ENCODE data around the gene TAOK2. TPM values are rescaled to one million over a fixed set of nuclear protein-coding genes. Genes with fewer than 3 reads are reported as not detected.

TAOK2 gene
- polyA plus RNA-seq, 4 donors: 35.4 to 60.5 (median 52.2) TPM

- no peak for DNase-seq (ENCODE audit: low read depth in 4 of 4, low spot score in 2 of 4)
These were observed 12.6 kb downstream of the TAOK2 start for GRCh38 chr16:29986231-29986630.

GRCh38 chr16:29986931-29987330 lies 13.3 kb downstream of the TAOK2 start:
- DNase-seq (ENCODE audit: low read depth in 4 of 4, low spot score in 2 of 4): no peak

- DNase-seq (ENCODE audit: low read depth in 4 of 4, low spot score in 2 of 4): no peak
These were observed 13.9 kb downstream of the TAOK2 start for GRCh38 chr16:29987371-29988085.

- no peak for DNase-seq (ENCODE audit: low read depth in 4 of 4, low spot score in 2 of 4)
These were observed 14.8 kb downstream of the TAOK2 start for GRCh38 chr16:29988346-29989075.

GRCh38 chr16:29989111-29989858 lies 15.6 kb downstream of the TAOK2 start:
- no peak for DNase-seq (ENCODE audit: low read depth in 4 of 4, low spot score in 2 of 4)

GRCh38 chr16:29990034-29990433 lies 16.4 kb downstream of the TAOK2 start:
- DNase-seq (ENCODE audit: low read depth in 4 of 4, low spot score in 2 of 4): no peak

- DNase-seq (ENCODE audit: low read depth in 4 of 4, low spot score in 2 of 4): no peak
These were observed 17.4 kb downstream of the TAOK2 start for GRCh38 chr16:29990883-29991570.

- no peak for DNase-seq (ENCODE audit: low read depth in 4 of 4, low spot score in 2 of 4)
These were observed 17.9 kb downstream of the TAOK2 start for GRCh38 chr16:29991571-29991904.

GRCh38 chr16:29992344-29992967 lies 18.8 kb downstream of the TAOK2 start:
- no peak for DNase-seq (ENCODE audit: low read depth in 4 of 4, low spot score in 2 of 4)

GRCh38 chr16:29993191-29993902 lies 19.7 kb downstream of the TAOK2 start:
- no peak for DNase-seq (ENCODE audit: low read depth in 4 of 4, low spot score in 2 of 4)

- no peak for DNase-seq (ENCODE audit: low read depth in 4 of 4, low spot score in 2 of 4)
These were observed 20.4 kb downstream of the TAOK2 start for GRCh38 chr16:29993903-29994599.

- DNase-seq (ENCODE audit: low read depth in 4 of 4, low spot score in 2 of 4): no peak
These were observed 21.1 kb downstream of the TAOK2 start for GRCh38 chr16:29994600-29995323.

GRCh38 chr16:29995324-29995910 lies 21.7 kb downstream of the TAOK2 start, which contains the start of gene HIRIP3:
TSS of gene HIRIP3 (minus strand) at chr16:29995617. CDS start at chr16:29995605, 12 bp downstream.
- DNase-seq (ENCODE audit: low read depth in 4 of 4, low spot score in 2 of 4): peak in 3 of 4 donors; percentile 63 to 78 (median 65)

GRCh38 chr16:29995911-29996765 lies 22.5 kb downstream of the TAOK2 start, which contains the start of gene INO80E:
TSS of gene INO80E (plus strand) at chr16:29996241. CDS start at chr16:29996311, 70 bp downstream.
- peak; percentile 86 to 95 (median 91) for DNase-seq (ENCODE audit: low read depth in 4 of 4, low spot score in 2 of 4)

- no peak for DNase-seq (ENCODE audit: low read depth in 4 of 4, low spot score in 2 of 4)
These were observed 23.1 kb downstream of the TAOK2 start for GRCh38 chr16:29996766-29997250.

GRCh38 chr16:29999605-30000004 lies 25.9 kb downstream of the TAOK2 start:
- DNase-seq (ENCODE audit: low read depth in 4 of 4, low spot score in 2 of 4): no peak
